GM15510 (cell line): ENCODE measurements around the gene KRTAP12-4.
"Not testable (repeated sequence)": the region's sequence is repeated elsewhere in the genome, so short reads cannot be mapped to it uniquely, and the experiment has no call there.

Experiments used
- POLR2A ChIP-seq: IDR thresholded peaks from 3 replicates; pipeline ENCODE4 v1.6.1; 2011; ENCODE audit warnings: borderline replicate concordance; ENCODE audit not compliant: insufficient read length; ENCODE audit errors: extremely low read depth

Gene KRTAP12-4, protein sequence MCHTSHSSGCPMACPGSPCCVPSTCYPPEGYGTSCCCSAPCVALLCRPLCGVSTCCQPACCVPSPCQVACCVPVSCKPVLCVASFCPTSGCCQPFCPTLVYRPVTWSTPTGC

DNA sequence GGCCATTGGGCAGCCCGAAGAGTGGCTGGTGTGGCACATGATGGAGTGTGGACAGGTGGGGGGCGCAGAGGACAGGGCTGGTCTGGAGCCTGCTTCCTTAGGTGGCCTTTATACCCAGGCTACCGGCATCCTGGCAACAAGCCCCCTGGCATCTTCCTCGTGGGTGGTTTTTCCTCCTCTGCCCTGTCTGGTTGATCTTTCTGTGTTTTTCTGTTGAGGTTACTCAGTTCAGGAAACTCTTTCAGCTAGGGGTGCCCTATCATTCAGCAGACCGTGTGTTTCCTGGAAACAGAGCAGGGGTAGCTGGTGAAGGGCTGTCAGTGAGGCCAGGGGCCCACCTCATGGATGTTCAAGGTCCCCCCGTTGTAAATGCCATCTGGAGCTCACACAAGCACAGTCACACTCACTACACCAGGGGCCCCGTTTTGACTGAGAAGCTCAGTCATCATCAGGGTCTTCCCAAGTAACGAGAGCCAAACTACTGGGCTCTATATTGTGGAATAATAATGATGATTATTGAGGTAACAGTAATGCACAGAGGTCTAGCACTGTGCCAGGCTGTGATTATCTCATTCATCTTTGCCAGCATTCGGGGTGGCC is at the start of gene KRTAP12-4:
Gene KRTAP12-4 (minus strand): TSS at position 84 of the 600 bp plus-strand sequence. CDS start 45 bp downstream, at position 39.
- no peak for TF ChIP-seq POLR2A

DNA sequence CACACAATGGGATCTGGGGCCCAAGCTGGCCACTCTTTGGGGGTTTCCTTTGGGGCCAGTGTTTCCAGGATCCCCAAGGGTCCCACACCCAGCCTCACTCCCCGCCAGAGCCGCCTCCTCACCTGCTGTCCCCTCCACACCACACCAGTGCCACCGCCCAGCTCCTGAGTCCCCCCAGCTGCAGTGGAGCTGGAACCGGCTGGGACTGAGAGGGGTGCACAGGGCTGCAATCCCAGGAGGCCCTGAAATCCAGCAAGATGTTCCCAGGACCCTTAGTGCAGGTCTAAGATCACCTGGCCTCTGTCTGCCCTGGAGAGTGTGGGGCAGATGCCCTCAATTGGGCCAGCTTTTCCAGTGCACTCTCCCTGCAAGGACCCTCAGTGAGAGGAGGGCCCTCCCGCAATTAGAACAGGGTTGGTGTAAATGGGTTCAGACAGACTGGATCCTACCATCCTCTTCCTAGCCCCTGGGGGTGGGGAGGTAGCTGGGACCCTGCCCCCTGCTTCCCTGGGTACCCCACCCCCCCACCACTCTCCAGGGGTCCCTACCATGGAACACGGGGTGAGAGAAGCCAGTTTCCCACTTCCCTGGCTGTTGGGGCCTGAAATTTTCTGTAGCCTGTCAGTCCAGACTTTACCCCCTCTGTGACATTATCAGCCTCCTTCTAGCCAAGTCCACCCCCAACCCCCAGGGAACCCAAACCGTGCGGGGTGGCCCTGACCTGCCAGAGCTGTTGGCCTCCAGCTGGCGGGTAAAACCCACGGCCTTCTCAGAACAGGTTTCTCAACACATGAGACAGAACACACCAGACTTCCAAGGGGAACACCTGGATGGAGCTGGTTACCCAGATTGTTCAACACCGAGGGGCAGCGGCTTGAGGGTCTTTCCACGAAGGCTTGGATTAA is 49.5 kb upstream of the KRTAP12-4 start:
- no peak for TF ChIP-seq POLR2A

DNA sequence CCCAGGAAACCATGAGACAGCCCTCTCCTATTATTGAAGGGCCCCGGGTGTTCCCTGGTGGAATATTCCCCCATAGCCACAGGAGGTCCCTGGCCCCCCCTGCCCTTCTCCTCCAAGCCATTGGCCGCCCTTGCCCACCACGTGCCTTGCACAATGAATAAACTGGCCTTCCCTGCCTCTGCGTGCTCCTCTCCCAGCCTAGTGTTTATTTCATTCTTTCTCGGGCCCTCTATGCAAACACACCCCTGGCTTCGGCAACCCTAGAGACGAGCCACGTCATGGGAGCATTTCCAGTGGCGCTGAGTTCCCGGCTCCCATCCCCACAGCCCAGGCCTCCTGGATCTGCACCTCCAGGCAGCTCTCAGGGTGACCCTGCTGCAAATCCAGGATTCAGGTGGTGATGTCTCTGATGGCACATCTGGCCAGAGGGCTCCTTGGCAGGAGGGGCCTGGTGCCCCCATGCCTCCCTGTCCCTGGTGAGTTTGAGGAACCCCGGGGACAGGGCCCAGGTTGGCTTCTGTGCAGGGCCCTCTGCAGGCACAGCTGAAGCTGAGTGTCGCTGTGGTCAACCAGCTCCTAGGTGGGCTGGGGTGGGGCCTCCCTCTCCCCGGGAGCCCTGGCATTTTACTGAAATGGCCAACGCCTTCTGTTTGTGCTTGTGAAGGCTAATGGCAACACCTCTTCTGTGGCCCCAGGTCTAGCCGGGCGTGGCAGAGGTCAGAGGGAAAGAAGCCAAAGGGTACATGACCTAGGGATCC is 48.7 kb upstream of the KRTAP12-4 start:
- no peak for TF ChIP-seq POLR2A

DNA sequence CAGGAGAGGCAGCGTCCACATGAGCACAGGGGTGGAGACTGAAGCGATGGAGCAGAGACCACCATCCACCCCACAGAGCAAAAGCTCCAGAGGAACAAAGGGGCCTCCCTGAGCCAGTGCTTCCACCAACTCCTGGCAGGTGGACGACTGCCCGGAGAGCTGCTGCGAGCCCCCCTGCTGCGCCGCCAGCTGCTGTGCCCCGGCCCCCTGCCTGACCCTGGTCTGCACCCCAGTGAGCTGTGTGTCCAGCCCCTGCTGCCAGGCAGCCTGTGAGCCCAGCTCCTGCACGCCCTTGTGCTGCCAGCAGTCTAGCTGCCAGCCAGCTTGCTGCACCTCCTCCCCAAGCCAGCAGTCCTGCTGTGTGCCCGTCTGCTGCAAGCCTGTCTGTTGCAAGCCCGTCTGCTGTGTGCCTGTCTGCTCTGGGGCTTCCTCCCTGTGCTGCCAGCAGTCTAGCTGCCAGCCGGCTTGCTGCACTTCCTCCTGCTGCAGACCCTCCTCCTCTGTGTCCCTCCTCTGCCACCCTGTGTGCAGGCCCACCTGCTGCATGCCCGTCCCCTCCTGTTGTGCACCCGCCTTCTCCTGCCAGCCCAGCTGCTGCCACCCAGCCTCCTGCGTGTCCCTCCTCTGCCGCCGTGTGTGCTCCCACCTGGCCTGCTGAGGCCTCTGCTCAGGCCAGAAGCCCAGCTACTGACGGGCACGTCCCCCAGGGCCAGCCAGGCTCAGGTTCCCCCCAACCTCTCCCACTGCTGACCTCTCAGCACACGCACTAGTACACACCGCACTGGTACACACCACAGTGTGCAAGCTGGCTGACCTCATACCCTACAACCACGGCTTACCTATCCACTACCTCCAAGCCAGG is 47.9 kb upstream of the KRTAP12-4 start:
- TF ChIP-seq POLR2A = no peak

DNA sequence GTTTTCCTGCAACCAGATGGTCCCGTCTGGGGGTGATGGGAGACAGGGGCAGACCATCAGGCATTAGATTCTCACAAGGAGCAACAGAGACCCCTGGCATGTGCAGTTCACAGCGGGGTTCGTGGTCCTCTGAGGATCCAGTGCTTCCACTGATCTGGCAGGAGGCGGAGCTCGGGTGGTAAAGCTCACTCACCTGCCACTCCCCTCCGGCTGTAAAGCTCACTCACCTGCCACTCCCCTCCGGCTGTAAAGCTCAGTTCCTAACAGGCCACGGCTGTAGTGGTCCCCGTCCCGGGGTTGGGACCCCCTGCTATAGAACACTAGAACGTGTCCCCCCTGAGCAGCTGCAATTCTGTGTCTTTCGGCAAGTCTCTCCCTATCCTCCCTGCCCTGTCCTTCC is 47.1 kb upstream of the KRTAP12-4 start:
- TF ChIP-seq POLR2A = no peak

DNA sequence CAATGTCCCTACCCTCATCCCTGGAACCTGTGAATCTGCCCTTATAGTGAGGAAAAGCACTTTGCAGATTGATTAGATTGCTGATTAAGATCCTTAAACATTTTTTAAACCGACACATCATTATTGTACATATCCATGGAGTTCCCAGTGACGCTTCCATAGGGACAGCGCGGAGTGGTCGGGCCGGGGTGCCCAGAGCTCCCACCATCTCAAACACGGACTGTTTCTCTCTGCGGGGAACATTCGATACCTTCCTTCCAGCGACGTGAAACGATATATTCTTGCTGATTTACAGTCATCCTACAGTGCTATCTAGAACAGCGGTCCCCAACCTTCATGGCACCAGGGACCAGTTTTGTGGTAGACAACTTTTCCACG is 46.6 kb upstream of the KRTAP12-4 start:
- no peak for TF ChIP-seq POLR2A

DNA sequence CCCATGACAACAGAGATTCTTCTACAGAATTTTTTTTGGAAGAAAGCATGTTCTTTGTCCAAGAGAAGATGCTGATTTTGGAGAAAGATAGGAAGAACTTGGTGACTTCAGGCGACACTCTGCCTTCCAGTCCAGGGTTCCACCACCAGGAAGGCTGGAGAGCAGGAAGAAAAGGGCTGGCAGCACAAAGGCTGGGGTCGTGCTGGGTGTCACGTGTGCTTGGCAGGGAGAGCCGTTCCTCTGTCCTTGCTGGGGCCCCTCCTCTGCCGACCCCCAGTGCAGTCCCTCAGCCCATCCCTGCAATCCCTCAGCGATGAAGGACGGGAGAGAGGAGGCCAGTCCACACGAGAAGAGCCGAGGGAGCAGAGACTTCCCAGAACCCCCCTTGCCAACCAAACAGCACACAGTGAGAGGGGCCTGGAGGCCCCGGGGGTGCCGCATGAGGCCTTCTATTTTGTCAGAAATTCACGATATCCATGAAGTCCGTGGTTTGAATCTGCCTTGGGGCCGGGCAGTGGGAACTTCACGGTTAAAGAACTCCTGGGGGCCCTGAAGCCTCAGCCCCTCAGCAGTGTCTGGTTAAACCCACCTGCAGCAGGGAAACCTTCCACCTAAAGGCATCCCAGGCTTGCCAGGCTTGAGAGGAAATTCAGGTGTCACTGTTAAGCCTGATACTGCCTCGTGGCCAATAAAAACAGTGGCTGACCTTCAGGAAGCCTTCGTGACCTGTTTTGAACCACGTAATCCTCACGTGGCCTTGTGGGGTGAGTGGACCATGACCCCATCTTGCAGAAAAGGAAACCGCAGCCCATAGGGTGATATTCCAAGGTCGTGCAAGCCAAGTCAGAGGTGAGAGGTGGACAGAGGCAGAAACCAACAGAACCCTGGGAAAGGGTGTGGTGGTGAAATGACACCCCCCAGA is 45.9 kb upstream of the KRTAP12-4 start:
- TF ChIP-seq POLR2A = no peak

DNA sequence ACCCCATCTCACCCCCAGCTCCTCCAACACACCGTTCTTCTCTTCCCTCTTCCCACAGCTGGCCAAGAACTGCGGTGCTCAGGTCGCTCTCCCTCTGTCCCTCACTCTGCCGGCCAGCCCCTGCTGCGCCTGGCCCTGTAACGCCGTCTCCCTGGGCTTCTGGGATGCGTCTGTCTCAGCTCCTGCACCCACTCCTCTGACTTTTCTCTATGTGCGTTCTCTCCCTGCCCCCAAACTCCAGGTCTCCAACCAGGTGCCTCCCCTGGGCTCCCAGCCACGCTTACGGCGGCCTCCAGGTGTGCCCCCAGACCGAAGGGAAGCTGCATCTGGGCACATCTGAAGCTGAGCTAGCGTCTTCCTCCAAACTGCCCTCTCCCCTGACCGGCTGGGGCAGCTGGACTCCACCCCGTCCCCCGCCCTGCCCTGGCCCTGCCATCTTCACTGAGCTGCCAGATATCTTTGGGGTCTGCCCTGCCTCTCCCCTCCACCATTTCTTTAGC is 45.1 kb upstream of the KRTAP12-4 start:
- no peak for TF ChIP-seq POLR2A

DNA sequence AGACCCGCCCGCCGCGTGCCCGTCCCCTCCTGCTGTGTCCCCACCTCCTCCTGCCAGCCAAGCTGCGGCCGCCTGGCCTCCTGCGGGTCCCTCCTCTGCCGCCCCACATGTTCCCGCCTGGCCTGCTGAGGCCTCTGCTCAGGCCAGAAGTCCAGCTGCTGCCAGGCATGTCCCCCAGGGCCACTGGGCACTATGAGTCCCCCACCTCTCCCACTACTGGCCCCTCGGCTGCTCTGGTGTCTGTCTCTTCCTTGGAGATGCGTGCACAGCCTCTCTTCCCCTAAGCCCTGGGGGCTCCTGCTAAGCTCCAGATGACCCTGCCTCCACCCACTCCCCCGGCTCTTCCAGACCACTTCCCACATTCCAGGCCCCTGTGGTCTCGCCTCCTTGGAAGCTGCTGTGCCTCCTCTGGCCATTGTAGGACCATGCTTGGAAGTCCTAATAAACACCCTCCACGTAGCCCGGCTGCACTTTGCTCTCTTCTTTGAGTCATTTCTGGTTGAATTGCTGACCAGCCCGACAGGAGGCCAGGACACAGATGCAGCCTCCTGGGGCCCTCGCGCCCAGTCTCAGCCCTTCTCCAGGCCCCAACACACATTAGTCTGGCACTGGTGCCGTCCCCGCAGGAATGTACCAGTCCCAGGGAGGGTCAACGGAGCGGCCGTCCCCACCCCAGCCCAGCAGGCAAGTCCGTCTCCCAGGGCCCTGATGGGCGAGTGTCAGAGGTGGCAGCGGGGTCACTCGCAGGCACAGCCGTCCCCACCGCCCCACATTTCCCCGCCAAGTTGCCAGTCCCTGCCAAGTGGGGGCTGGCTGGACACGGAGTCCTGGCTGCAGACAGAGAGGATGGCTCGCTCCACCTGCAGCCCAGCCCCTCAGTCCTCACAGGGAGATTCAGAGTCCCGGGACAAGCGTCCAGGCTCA is 43.6 kb upstream of the KRTAP12-4 start:
- no peak for TF ChIP-seq POLR2A

DNA sequence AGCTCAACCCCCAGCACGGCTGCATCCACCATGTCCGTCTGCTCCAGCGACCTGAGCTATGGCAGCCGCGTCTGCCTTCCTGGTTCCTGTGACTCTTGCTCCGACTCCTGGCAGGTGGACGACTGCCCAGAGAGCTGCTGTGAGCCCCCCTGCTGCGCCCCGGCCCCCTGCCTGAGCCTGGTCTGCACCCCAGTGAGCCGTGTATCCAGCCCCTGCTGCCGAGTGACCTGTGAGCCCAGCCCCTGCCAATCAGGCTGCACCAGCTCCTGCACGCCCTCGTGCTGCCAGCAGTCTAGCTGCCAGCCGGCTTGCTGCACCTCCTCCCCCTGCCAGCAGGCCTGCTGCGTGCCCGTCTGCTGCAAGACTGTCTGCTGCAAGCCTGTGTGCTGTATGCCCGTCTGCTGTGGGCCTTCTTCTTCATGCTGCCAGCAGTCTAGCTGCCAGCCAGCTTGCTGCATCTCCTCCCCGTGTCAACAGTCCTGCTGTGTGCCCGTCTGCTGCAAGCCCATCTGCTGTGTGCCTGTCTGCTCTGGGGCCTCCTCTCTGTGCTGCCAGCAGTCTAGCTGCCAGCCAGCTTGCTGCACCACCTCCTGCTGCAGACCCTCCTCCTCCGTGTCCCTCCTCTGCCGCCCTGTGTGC is 42.8 kb upstream of the KRTAP12-4 start, which contains the start of gene KRTAP10-12:
Gene KRTAP10-12 (plus strand): TSS at position 1 of the 639 bp plus-strand sequence. CDS start 30 bp downstream, at position 31.
- not testable (repeated sequence) for TF ChIP-seq POLR2A

DNA sequence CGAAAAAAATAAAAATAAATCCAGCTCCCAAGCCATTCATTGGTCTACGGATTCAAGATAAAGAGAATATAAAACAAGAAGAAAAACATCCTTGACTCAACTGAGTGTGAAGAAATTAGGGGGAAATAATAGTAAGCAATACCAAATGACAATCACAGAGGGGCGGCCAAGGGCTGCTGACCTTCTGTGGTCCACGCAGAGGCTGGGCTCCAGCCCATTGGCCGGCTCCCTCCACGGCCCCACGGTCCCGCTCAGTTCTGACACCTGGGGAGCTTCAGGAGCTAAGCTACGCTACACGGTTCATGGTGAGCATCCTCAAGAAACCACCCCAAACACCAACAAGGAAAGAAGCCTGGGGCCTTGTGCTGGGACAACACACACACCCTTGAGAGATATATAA is 42.1 kb upstream of the KRTAP12-4 start:
- TF ChIP-seq POLR2A = no peak
